ENCODE results near the gene RNASE13.

Gene RNASE13

DNA sequence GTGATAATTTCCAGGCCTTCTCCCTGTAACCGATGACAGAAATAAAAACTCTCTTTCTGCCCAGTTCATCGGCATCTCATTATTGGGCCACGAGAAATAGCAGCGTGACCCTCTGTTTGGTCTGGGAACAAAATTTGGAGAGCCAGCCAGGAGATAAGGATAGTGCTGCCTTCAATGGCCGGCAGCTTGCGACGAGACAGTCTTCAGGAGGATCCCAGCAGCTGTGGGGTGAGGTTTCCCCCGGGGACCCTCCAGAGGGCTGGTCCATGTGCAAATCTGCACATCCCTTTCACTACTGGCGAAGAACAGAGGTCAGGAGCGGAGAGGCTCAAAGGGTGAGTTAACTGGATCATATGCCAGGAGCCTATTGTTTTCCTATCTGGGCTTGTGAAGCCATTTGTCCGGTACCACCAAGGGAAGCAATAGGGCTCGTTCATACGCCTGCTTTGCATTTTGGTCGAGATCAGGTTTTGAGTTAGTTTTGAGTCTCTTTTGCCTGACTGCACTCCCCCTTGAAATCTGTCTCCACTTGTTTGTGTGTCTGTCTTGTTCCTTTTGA is 30.7 kb downstream of the RNASE13 start:
- in situ Hi-C loops (cut with MboI; ENCODE audit: low sequenced_read_pairs, unreplicated experiment), result no loop called here
- no peak for DNase-seq (ENCODE audit: low spot score)

GRCh38 chr14:21001218-21001617 is 33.4 kb downstream of the RNASE13 start:
- in situ Hi-C loops (cut with MboI; ENCODE audit: low sequenced_read_pairs, unreplicated experiment), result no loop called here
- TF ChIP-seq, protein P1, sequence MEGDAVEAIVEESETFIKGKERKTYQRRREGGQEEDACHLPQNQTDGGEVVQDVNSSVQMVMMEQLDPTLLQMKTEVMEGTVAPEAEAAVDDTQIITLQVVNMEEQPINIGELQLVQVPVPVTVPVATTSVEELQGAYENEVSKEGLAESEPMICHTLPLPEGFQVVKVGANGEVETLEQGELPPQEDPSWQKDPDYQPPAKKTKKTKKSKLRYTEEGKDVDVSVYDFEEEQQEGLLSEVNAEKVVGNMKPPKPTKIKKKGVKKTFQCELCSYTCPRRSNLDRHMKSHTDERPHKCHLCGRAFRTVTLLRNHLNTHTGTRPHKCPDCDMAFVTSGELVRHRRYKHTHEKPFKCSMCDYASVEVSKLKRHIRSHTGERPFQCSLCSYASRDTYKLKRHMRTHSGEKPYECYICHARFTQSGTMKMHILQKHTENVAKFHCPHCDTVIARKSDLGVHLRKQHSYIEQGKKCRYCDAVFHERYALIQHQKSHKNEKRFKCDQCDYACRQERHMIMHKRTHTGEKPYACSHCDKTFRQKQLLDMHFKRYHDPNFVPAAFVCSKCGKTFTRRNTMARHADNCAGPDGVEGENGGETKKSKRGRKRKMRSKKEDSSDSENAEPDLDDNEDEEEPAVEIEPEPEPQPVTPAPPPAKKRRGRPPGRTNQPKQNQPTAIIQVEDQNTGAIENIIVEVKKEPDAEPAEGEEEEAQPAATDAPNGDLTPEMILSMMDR (IDR thresholded peaks at IDR 0.05; ENCODE audit: borderline replicate concordance, control extremely low read depth, extremely low read depth, insufficient read depth, missing control alignments), result no peak
- DNase-seq (ENCODE audit: low spot score), result no peak

More for the DNA sequence above, 30.7 kb downstream of the RNASE13 start:
- TF ChIP-seq, protein P1 (IDR thresholded peaks at IDR 0.05; ENCODE audit: borderline replicate concordance, control extremely low read depth, extremely low read depth, insufficient read depth, missing control alignments), result no peak

DNA sequence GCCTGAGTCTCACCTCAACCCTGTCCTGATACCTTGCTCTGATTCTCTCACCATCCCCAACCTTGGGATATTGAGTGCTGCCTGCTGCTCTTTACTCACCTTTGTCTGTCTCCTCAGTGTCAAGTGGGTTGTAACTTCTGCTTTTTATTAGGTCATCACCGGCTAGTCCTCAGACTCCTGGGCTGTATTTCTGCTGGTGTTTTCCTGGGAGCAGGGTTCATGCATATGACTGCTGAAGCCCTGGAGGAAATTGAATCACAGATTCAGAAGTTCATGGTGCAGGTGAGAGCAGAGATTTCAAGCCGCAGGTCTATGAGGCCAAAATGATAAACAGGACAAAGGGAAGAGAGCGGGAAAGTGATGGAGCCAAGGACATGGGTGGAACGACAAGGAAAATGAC is 35.0 kb downstream of the RNASE13 start:
- in situ Hi-C loops (cut with MboI; ENCODE audit: low sequenced_read_pairs, unreplicated experiment), result no loop called here
- DNase-seq (ENCODE audit: low spot score), result no peak
- TF ChIP-seq, protein P1 (IDR thresholded peaks at IDR 0.05; ENCODE audit: borderline replicate concordance, control extremely low read depth, extremely low read depth, insufficient read depth, missing control alignments), result no peak

- no peak for DNase-seq (ENCODE audit: low spot score)
- TF ChIP-seq, protein P1 (IDR thresholded peaks at IDR 0.05; ENCODE audit: borderline replicate concordance, control extremely low read depth, extremely low read depth, insufficient read depth, missing control alignments), result no peak
- in situ Hi-C loops (cut with MboI; ENCODE audit: low sequenced_read_pairs, unreplicated experiment), result no loop called here
Observed at GRCh38 chr14:20998674-20999366, 35.8 kb downstream of the RNASE13 start, which contains the start of gene SLC39A2. Gene SLC39A2 (plus strand): TSS chr14:20999293. CDS start chr14:20999447, 154 bp downstream.

DNA sequence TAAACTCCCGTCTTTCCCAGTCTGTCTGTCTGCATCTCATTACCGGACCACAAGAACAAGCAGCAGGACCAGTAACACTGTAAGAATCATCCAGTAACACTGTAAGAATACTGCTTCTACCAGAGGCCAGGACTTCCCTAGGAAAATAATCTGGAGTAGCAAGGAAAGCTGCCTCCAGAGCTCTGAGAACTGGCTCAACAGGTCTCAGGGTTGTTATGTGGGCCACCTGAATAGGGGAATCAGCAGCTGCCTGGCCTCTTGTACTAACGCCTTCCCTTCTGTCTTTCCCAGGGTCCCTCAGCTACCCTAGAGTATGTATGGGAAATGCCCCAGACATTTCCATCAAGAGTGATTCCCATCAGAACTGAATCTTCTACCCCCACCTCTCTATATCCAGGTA is 36.5 kb downstream of the RNASE13 start:
- DNase-seq (ENCODE audit: low spot score), result no peak
- TF ChIP-seq, protein P1 (IDR thresholded peaks at IDR 0.05; ENCODE audit: borderline replicate concordance, control extremely low read depth, extremely low read depth, insufficient read depth, missing control alignments), result no peak
- in situ Hi-C loops (cut with MboI; ENCODE audit: low sequenced_read_pairs, unreplicated experiment), result no loop called here

DNA sequence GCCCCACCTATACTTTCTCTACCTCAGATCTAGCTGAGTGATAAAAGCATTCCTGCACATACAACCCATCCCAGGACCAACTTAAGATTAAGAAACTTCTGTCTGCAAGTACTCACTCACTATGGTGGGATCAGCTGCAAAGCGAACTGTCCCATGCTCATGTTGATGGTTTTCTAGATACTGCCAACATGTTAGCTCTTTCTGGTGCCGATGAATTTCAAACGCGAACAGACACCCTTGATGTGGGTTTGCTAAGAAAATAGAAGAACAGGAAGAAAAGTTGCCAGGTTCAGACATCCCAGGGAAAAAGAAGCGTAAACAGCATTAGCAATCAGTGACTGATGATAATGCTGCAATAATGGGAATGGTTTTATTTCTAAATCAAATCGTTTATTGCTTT is 37.0 kb downstream of the RNASE13 start:
- in situ Hi-C loops (cut with MboI; ENCODE audit: low sequenced_read_pairs, unreplicated experiment), result no loop called here
- TF ChIP-seq, protein P1 (IDR thresholded peaks at IDR 0.05; ENCODE audit: borderline replicate concordance, control extremely low read depth, extremely low read depth, insufficient read depth, missing control alignments), result no peak

More for the DNA sequence above, 37.0 kb downstream of the RNASE13 start:
- DNase-seq (ENCODE audit: low spot score), result no peak

Measured in GM13976 (cell line).